Mesenchymal stem cell (in vitro differentiated cells and primary cell): ENCODE data around the gene TMEM138.

Experiments used
- DNase-seq: peaks from one replicate; pipeline ENCODE4 v3.0.0-alpha.2; 2013
- H2AFZ ChIP-seq: one replicate; pipeline ENCODE4 v1.6.1; 2013; ENCODE audit warnings: low read depth, mild to moderate bottlenecking, control low read depth, inconsistent platforms, low read length, moderate library complexity
- H2AK5ac ChIP-seq: 2 replicates; pipeline ENCODE4 v1.6.1; 2013; ENCODE audit warnings: low read length, moderate library complexity, mild to moderate bottlenecking, inconsistent platforms; ENCODE audit not compliant: severe bottlenecking
- H2BK120ac ChIP-seq: one replicate; pipeline ENCODE4 v1.6.1; 2013; ENCODE audit warnings: low read depth, mild to moderate bottlenecking, inconsistent platforms, low read length, moderate library complexity
- H2BK12ac ChIP-seq, 2 experiments: one replicate each; pipeline ENCODE4 v1.6.1; 2013; ENCODE audit warnings: inconsistent platforms in 2 of 2, low read length in 2 of 2, mild to moderate bottlenecking in 2 of 2, moderate library complexity in 2 of 2, control low read depth in 1 of 2
- H2BK15ac ChIP-seq: one replicate; pipeline ENCODE4 v1.6.1; 2013; ENCODE audit warnings: mild to moderate bottlenecking, low read depth, inconsistent platforms; ENCODE audit not compliant: poor library complexity, severe bottlenecking
- H2BK5ac ChIP-seq: 2 replicates; pipeline ENCODE4 v1.6.1; 2013; ENCODE audit warnings: low read depth, mild to moderate bottlenecking, low read length, control low read depth, inconsistent platforms; ENCODE audit not compliant: poor library complexity, severe bottlenecking
- H3K14ac ChIP-seq, 2 experiments: one replicate each; pipeline ENCODE4 v1.6.1; 2013; ENCODE audit warnings: inconsistent platforms in 2 of 2, low read length in 2 of 2, control low read depth in 1 of 2, mild to moderate bottlenecking in 1 of 2, moderate library complexity in 1 of 2
- H3K18ac ChIP-seq, 2 experiments: one replicate each; pipeline ENCODE4 v1.6.1; 2013; ENCODE audit warnings: inconsistent platforms in 2 of 2, low read length in 2 of 2, control low read depth in 1 of 2, low read depth in 1 of 2, mild to moderate bottlenecking in 1 of 2
- H3K23ac ChIP-seq, 2 experiments: one replicate each; pipeline ENCODE4 v1.6.1; 2013; ENCODE audit warnings: inconsistent platforms in 2 of 2, low read length in 2 of 2, mild to moderate bottlenecking in 2 of 2, moderate library complexity in 2 of 2, control low read depth in 1 of 2
- H3K27ac ChIP-seq: 2 replicates; pipeline ENCODE4 v1.5.1; 2013; ENCODE audit warnings: mild to moderate bottlenecking, moderate library complexity, low read length, control low read depth, inconsistent platforms; ENCODE audit not compliant: poor library complexity, severe bottlenecking
- H3K27me3 ChIP-seq, 2 experiments: 2 replicates each; pipeline versions ENCODE4 v1.6.1 to v1.7.0; 2013; ENCODE audit warnings: low read length in 2 of 2, mild to moderate bottlenecking in 2 of 2, moderate library complexity in 2 of 2, control low read depth in 1 of 2, inconsistent platforms in 1 of 2; ENCODE audit not compliant: control insufficient read depth in 1 of 2, insufficient read depth in 1 of 2
- H3K36me3 ChIP-seq, 2 experiments: 2 replicates each; pipeline versions ENCODE4 v1.6.1 to v1.7.0; 2013; ENCODE audit warnings: low read length in 2 of 2, control low read depth in 1 of 2, inconsistent platforms in 1 of 2, low read depth in 1 of 2, mild to moderate bottlenecking in 1 of 2; ENCODE audit not compliant: insufficient read depth in 2 of 2, control insufficient read depth in 1 of 2
- H3K4ac ChIP-seq, 2 experiments: one replicate each; pipeline ENCODE4 v1.6.1; 2013; ENCODE audit warnings: inconsistent platforms in 2 of 2, low read length in 2 of 2, mild to moderate bottlenecking in 2 of 2, moderate library complexity in 2 of 2, control low read depth in 1 of 2, low read depth in 1 of 2
- H3K4me1 ChIP-seq: 2 replicates; pipeline ENCODE4 v1.6.1; 2013; ENCODE audit warnings: low read depth, low read length, control low read depth; ENCODE audit not compliant: control insufficient read depth, insufficient read depth
- H3K4me2 ChIP-seq: 2 replicates; pipeline ENCODE4 v1.6.1; 2013; ENCODE audit warnings: low read length, mild to moderate bottlenecking, inconsistent platforms; ENCODE audit not compliant: poor library complexity, severe bottlenecking
- H3K4me3 ChIP-seq, 2 experiments: 2 replicates each; pipeline versions ENCODE4 v1.5.1 to v1.7.0; 2013; ENCODE audit warnings: low read length in 2 of 2, mild to moderate bottlenecking in 2 of 2, control low read depth in 1 of 2, low read depth in 1 of 2; ENCODE audit not compliant: insufficient read depth in 1 of 2
- H3K79me1 ChIP-seq: replicated peaks from 2 replicates; pipeline ENCODE4 v1.6.1; 2013; ENCODE audit warnings: mild to moderate bottlenecking, control low read depth, low read length, inconsistent platforms; ENCODE audit not compliant: poor library complexity, severe bottlenecking
- H3K9ac ChIP-seq: 2 replicates; pipeline ENCODE4 v1.7.0; 2013; ENCODE audit warnings: mild to moderate bottlenecking, low read length, moderate library complexity
- H3K9me3 ChIP-seq: 2 replicates; pipeline ENCODE4 v1.7.0; 2013; ENCODE audit warnings: mild to moderate bottlenecking, low read length; ENCODE audit not compliant: control insufficient read depth
- H4K8ac ChIP-seq: one replicate; pipeline ENCODE4 v1.6.1; 2013; ENCODE audit warnings: inconsistent platforms, mild to moderate bottlenecking, low read length, moderate library complexity
- H4K91ac ChIP-seq: one replicate; pipeline ENCODE4 v1.6.1; 2013; ENCODE audit warnings: mild to moderate bottlenecking, low read length, inconsistent platforms
- WGBS: methylation state at CpG from one replicate; pipeline ENCODE4 v1.1.7; 2013; ENCODE audit warnings: mixed read lengths; 5-methylcytosine and 5-hydroxymethylcytosine counted together

TMEM138 gene

DNA sequence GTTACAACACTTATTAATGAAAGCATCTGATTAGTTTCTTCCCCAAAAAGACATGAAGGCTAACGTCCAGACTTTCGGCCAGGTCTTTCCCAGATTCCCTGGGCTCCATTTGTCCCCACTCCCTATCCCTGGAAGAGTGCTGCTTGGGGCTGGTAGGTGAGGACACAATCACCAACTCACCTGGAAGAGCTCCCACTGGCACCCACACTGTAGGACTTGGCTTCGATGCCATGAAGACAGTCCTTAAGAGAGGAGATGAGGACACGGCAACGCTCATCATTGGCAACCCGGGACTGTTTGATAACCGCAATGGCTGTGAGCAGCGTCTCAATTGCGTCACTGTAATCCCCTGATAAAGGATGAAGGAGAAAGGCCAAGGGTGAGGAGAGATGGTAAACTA, 49.4 kb downstream of the TMEM138 start:
- no peak for DNase-seq
- Histone ChIP-seq H3K27ac (no peak overlapping the region), H3K4me2 (no peak overlapping the region), H3K4me3 (no peak overlapping the region), H2BK5ac (no peak overlapping the region), H2AFZ (no peak overlapping the region), H3K4me1 (no peaks in the 10 kb centered on the region), H2BK12ac (no peak overlapping the region), H3K9me3 (no peaks in the 10 kb centered on the region), H2BK120ac (no peak overlapping the region), H3K23ac (no peak overlapping the region), H3K4ac (no peak overlapping the region), H3K9ac (no peak overlapping the region), H4K8ac (no peak overlapping the region), H2BK15ac (no peak overlapping the region), H3K36me3 (peaks cover 52 to 93% of the 10 kb centered on the region in 2 experiments), H3K79me1 (peaks cover 36% of the 10 kb centered on the region), H3K27me3 (no peaks in the 10 kb centered on the region), H4K91ac (no peak overlapping the region), H3K14ac (no peak overlapping the region), H2AK5ac (no peak overlapping the region), H3K18ac (no peak overlapping the region)
- WGBS = 84% methylated on average over 9 of the region's 9 CpGs

DNA sequence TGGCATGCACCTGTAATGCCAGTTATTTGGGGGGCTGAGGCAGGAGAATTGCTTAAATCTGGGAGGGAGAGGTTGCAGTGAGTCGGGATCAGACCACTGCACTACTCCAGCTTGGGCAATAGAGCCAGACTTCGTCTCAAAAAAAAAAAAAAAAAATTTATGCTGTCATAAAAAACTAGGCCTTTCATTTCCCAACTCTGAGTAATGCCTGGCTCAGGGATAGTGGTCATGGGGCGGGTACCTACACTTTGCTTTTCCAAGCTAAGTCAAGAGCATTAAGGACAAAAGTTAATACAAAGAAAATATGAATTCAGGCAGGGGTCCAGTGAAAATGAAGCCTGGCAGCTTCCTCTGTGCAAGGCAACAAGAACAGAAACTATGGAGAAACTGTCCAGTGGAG, 51.3 kb downstream of the TMEM138 start:
- Histone ChIP-seq H3K9me3 (no peaks in the 10 kb centered on the region), H2BK5ac (no peak overlapping the region), H3K9ac (peak overlapping the region; percentile 68), H3K27me3 (no peaks in the 10 kb centered on the region), H3K79me1 (peaks cover 36% of the 10 kb centered on the region), H3K4me2 (no peak overlapping the region), H2AK5ac (no peak overlapping the region), H2AFZ (no peak overlapping the region), H3K4me3 (no peak overlapping the region), H3K4ac (no peak overlapping the region), H3K14ac (no peak overlapping the region), H3K27ac (no peak overlapping the region), H3K36me3 (peaks cover 44 to 96% of the 10 kb centered on the region in 2 experiments), H3K23ac (no peak overlapping the region), H2BK15ac (no peak overlapping the region), H3K18ac (no peak overlapping the region), H4K8ac (no peak overlapping the region), H3K4me1 (no peaks in the 10 kb centered on the region), H4K91ac (no peak overlapping the region), H2BK120ac (no peak overlapping the region), H2BK12ac (no peak overlapping the region)
- no peak for DNase-seq
- WGBS = 93% methylated on average over 3 of the region's 3 CpGs

DNA sequence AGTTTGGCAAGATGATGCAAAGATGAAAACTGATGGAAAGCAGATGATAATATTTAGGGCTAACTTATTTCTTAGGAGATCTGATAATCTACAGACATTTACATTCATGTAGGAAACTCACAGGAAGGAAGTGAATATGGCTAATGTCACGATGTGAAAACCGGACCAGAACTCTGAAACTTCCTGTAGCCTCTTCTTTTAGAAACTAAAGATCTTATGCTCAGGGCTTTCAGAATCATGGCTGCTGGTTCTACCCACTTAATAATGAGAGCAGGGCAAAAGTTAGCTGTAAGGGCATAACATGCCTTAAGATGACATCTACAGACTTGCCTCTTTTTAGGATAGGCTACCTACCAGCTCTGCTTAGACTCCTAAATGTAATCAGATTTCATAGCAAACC, 52.4 kb downstream of the TMEM138 start:
- no peaks in the 10 kb centered on the region for H3K27me3 ChIP-seq
- H2AFZ ChIP-seq = no peak overlapping the region
- WGBS = 90% methylated on average over 2 of the region's 2 CpGs
- H3K23ac ChIP-seq = no peak overlapping the region
- peaks cover 3% of the 10 kb centered on the region for H3K4me1 ChIP-seq
- H3K36me3 ChIP-seq = peaks cover 45 to 97% of the 10 kb centered on the region in 2 experiments
- no peak overlapping the region for H2BK15ac ChIP-seq
- H3K14ac ChIP-seq = no peak overlapping the region
- H2BK5ac ChIP-seq = no peak overlapping the region
- H2AK5ac ChIP-seq = no peak overlapping the region
- no peak overlapping the region for H3K4ac ChIP-seq
- H4K8ac ChIP-seq = no peak overlapping the region
- H2BK12ac ChIP-seq = no peak overlapping the region
- H3K9ac ChIP-seq = peak overlapping the region; percentile 68
- H3K9me3 ChIP-seq = no peaks in the 10 kb centered on the region
- H3K27ac ChIP-seq = no peak overlapping the region
- no peak overlapping the region for H3K18ac ChIP-seq
- no peak overlapping the region for H4K91ac ChIP-seq
- no peak for DNase-seq
- no peak overlapping the region for H2BK120ac ChIP-seq
- no peak overlapping the region for H3K4me2 ChIP-seq
- no peak overlapping the region for H3K4me3 ChIP-seq
- peaks cover 35% of the 10 kb centered on the region for H3K79me1 ChIP-seq

DNA sequence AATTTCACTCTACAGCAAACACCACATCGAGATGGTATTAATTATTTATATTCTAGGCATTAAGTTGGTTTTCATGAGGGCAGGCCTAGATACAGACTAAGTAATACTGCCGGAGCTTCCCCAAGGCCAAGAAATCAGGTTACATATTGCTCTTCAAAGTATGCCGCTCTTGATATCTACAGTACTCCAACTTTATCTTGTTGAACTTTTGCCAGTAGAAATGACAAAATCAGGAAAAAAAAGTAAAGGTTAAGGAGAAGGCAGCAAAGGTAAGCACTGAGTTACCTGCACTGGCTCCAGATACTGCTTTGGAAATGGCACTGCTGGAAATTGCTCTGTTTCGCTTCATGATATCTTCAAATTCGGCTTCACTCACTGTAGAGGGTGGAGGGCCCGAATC, 53.2 kb downstream of the TMEM138 start:
- Histone ChIP-seq H2BK12ac (no peak overlapping the region), H2AK5ac (no peak overlapping the region), H2AFZ (no peak overlapping the region), H3K4me2 (no peak overlapping the region), H3K9ac (no peak overlapping the region), H2BK15ac (no peak overlapping the region), H3K36me3 (peaks cover 45 to 97% of the 10 kb centered on the region in 2 experiments), H2BK120ac (no peak overlapping the region), H3K9me3 (no peaks in the 10 kb centered on the region), H3K79me1 (peaks cover 36% of the 10 kb centered on the region), H4K8ac (no peak overlapping the region), H3K4me1 (peaks cover 3% of the 10 kb centered on the region), H3K4me3 (no peak overlapping the region), H3K27me3 (no peaks in the 10 kb centered on the region), H3K18ac (no peak overlapping the region), H3K14ac (no peak overlapping the region), H2BK5ac (no peak overlapping the region), H3K23ac (no peak overlapping the region), H3K4ac (no peak overlapping the region), H4K91ac (no peak overlapping the region), H3K27ac (no peak overlapping the region)
- WGBS = 98% methylated on average over 4 of the region's 6 CpGs
- DNase-seq = no peak
